ENCODE results near the gene ASCL2. TPM values are rescaled to one million over a fixed set of nuclear protein-coding genes. Genes with fewer than 3 reads are reported as not detected.

The ASCL2 gene
- total and polyA plus RNA-seq, 3 donors from 2014 or later, result 1.3 to 5.8 (median 4.8) TPM

DNA sequence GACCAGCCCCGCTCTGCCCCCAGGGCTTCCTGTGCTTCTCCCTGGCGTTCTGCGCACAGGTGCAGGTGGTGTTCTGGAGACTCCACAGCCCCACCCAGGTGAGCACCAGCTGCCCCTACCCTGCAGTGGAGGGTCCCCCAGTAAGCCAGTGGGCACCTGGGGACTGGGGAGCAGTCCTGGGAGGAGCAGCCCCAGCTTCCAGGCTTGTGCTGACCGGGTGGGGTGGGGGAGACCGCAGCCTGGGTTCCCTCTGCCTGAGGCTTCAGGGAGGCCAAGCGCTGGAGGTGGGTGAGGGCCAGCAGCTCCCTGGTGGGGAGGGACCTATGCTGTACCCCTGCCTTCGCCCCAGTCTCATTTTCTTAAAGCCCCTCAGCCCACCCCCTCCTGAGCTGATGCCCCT is 38.3 kb upstream of the ASCL2 start:
- TF ChIP-seq, protein P1, sequence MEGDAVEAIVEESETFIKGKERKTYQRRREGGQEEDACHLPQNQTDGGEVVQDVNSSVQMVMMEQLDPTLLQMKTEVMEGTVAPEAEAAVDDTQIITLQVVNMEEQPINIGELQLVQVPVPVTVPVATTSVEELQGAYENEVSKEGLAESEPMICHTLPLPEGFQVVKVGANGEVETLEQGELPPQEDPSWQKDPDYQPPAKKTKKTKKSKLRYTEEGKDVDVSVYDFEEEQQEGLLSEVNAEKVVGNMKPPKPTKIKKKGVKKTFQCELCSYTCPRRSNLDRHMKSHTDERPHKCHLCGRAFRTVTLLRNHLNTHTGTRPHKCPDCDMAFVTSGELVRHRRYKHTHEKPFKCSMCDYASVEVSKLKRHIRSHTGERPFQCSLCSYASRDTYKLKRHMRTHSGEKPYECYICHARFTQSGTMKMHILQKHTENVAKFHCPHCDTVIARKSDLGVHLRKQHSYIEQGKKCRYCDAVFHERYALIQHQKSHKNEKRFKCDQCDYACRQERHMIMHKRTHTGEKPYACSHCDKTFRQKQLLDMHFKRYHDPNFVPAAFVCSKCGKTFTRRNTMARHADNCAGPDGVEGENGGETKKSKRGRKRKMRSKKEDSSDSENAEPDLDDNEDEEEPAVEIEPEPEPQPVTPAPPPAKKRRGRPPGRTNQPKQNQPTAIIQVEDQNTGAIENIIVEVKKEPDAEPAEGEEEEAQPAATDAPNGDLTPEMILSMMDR (IDR thresholded peaks at IDR 0.05), result no peak
- no peak for TF ChIP-seq POLR2A (IDR thresholded peaks at IDR 0.05)
- Histone ChIP-seq H3K4me1 (peaks cover 35% of the 10 kb centered on the region), H3K27ac (no peak overlapping the region), H3K9me3 (no peaks in the 10 kb centered on the region), H3K4me3 (no peak overlapping the region), H3K27me3 (no peaks in the 10 kb centered on the region), H3K36me3 (ENCODE audit: low read depth, missing control alignments) (no peaks in the 10 kb centered on the region)
- 80 to 100% methylated on average over 1 to 7 of the region's 7 CpGs for WGBS, 2 donors
- no peak for DNase-seq
- intact Hi-C loops (cut with DNase I; ENCODE audit: low total_unique reads), result loop anchor here (5.0 kb wide), 1 partner anchor 109 kb away; no protein-coding TSS in a partner anchor

DNA sequence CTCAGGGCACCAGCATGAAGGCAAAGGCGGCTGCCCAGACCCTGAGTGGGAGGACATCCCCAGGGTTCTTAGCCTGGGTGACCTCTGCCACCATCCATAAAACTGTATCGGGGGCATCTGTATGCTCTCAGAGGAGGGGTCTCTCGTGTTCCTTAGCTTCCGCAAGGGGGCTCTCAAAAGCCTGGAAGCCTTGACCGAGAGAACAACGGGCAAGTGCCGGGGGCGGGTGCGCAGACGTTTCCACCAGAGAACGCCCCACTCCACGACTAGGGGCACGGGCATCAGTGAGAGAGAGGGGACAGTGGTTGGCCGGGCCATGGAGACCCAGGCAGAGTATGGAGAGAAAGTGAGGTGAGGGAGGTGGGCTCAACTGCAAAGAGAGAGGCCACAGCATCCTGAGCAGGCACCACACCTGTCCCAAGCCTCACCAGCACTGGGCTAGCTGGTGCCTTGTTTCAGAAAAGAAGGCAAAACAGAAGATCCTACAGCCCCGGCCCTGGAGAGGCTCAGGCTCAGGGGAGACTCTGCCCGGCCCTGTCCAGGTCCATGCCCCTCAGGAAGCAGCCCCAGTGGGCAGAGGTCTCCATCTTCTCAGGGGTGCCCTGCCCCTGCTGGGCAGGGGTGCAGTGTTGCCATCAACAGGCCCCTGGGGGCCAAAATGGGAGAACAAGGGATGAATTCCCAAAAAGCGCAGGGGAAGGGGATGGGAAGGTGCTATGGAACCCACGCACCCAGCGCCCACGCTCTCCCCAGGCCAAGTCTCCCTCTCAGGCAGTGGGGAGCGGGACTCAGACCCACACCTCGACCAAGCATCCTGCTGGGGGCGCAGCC is 37.3 kb upstream of the ASCL2 start:
- H3K4me1 ChIP-seq, result peaks cover 45% of the 10 kb centered on the region
- no peak overlapping the region for H3K4me3 ChIP-seq
- H3K27me3 ChIP-seq, result no peaks in the 10 kb centered on the region
- H3K27ac ChIP-seq, result peak overlapping the region; percentile 55 to 84
- H3K36me3 ChIP-seq (ENCODE audit: low read depth, missing control alignments), result no peaks in the 10 kb centered on the region
- H3K9me3 ChIP-seq, result no peaks in the 10 kb centered on the region
- intact Hi-C loops (cut with DNase I; ENCODE audit: low total_unique reads), result loop anchor here (5.0 kb wide), 1 partner anchor 110 kb away; no protein-coding TSS in a partner anchor
- no peak for DNase-seq
- TF ChIP-seq, protein P1 (IDR thresholded peaks at IDR 0.05), result no peak
- WGBS, 2 donors, result 85 to 86% methylated on average over 15 to 22 of the region's 23 CpGs

DNA sequence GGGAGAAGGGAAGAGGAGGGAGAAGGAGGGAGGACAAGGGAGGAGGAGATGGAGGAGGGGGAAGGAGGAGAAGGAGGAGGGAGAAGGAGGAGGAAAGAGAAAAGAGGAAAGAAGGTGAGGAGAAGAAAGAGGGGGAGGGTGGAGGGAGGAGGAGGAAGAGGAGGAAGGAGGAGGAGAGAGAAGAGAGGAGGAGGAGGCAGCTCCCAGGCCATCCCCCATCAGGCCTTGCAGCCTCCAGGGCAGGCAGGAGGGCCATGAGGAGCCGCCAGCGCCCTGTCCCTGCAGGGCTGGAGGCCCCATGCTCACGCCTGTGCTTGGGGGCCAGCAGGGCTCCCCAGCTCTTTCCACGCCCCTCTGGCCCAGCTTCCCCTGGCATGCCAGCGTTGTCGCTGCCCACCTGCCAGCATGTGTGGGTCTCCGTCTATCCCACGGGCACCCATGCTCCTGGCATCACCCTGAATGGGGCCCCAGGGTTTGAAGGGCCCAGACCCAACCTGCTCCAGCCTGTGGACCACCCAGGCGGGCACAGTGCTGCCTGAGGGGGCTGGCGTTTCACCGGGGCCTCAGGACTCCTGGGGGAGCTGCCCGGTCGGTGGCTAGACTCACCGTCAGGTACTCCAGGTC is 36.6 kb upstream of the ASCL2 start:
- peaks cover 49% of the 10 kb centered on the region for H3K4me1 ChIP-seq
- 37 to 40% methylated on average over 4 to 11 of the region's 14 CpGs for WGBS, 2 donors

DNA sequence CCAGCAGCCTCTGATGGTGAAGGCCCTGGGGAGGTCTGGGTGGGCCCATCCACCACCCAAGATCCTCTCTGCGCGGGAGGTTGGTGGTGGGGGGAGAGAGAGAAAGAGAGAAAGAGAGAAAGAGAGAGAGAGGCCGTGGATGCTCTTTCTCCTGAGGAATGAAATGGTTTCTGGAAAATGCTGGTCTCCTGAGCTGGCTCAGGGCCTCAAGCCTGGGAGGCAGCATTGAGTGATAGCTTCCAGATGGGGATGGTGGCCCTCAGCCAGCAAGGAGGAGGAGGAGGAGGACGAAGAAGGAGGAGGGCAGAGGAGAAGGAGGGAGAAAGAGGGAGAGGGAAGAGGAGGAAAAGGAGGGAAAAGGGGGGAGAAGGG is 36.0 kb upstream of the ASCL2 start:
- Histone ChIP-seq H3K4me1 (peaks cover 49% of the 10 kb centered on the region), H3K36me3 (ENCODE audit: low read depth, missing control alignments) (no peaks in the 10 kb centered on the region), H3K27me3 (no peaks in the 10 kb centered on the region), H3K27ac (peak overlapping the region; percentile 84 to 86), H3K9me3 (no peaks in the 10 kb centered on the region), H3K4me3 (no peak overlapping the region)
- WGBS, 2 donors, result 31 to 43% methylated on average over 4 of the region's 4 CpGs
- intact Hi-C loops (cut with DNase I; ENCODE audit: low total_unique reads), result loop anchor here (5.0 kb wide), 1 partner anchor 111 kb away; no protein-coding TSS in a partner anchor
- peak; percentile 86 for DNase-seq
- TF ChIP-seq, protein P1 (IDR thresholded peaks at IDR 0.05), result no peak
- no peak for TF ChIP-seq POLR2A (IDR thresholded peaks at IDR 0.05)

More for the DNA sequence above, 36.6 kb upstream of the ASCL2 start:
- intact Hi-C loops (cut with DNase I; ENCODE audit: low total_unique reads), result loop anchor here (5.0 kb wide), 1 partner anchor 110 kb away; no protein-coding TSS in a partner anchor
- TF ChIP-seq, protein P1 (IDR thresholded peaks at IDR 0.05), result no peak
- no peak for TF ChIP-seq POLR2A (IDR thresholded peaks at IDR 0.05)
- Histone ChIP-seq H3K27ac (peak overlapping the region; percentile 55 to 84), H3K27me3 (no peaks in the 10 kb centered on the region), H3K4me3 (no peak overlapping the region), H3K9me3 (no peaks in the 10 kb centered on the region), H3K36me3 (ENCODE audit: low read depth, missing control alignments) (no peaks in the 10 kb centered on the region)
- DNase-seq, result no peak
